IMR-90 (cell line): Measurements from ENCODE around the gene VEPH1. TPM values are rescaled to one million over a fixed set of nuclear protein-coding genes. Genes with fewer than 3 reads are reported as not detected.

Source experiments
- ATAC-seq: fragments of 200-7000 bp; cut with Tn5 transposase; 2 replicates; pipeline ENCODE4 v1.9.1; 2020; ENCODE audit warnings: low read depth, mild to moderate bottlenecking, moderate library complexity
- BruUV-seq: library from RNA; stranded (reverse); fragments of 400-500 nt; replicated peaks from 2 replicates; lab custom pipeline; 2021; lab: Mats Ljungman, UMichigan
- CTCF ChIA-PET: fragments of 300-600 bp; formaldehyde crosslinking; extraction: SDS; loops from one replicate; lab custom pipeline; 2021; ENCODE audit warnings: antibody characterized with exemption; lab: Yijun Ruan, JAX
- POLR2A ChIA-PET: fragments of 300-600 bp; sonication (Branson Sonifier 250); formaldehyde crosslinking; loops from one replicate; lab custom pipeline; 2022; ENCODE audit warnings: antibody characterized with exemption; ENCODE audit not compliant: unreplicated experiment; lab: Charles Lee
- DNase-seq: peaks from one replicate; pipeline ENCODE4 v3.0.0; 2013
- H2AFZ ChIP-seq: replicated peaks from 2 replicates; pipeline ENCODE3; 2013; ENCODE audit warnings: low read length, mild to moderate bottlenecking; ENCODE audit not compliant: poor library complexity
- H2AK5ac ChIP-seq: 2 replicates; pipeline ENCODE4 v1.6.1; 2013; ENCODE audit warnings: low read depth, low read length, inconsistent platforms
- H2AK9ac ChIP-seq: replicated peaks from 2 replicates; pipeline ENCODE3; 2013; ENCODE audit warnings: mild to moderate bottlenecking, low read depth, low read length, moderate library complexity; ENCODE audit not compliant: poor library complexity
- H2BK120ac ChIP-seq: 2 replicates; pipeline ENCODE4 v1.6.1; 2013; ENCODE audit warnings: low read depth, low read length, inconsistent platforms
- H2BK15ac ChIP-seq: 3 replicates; pipeline ENCODE4 v1.6.1; 2013; ENCODE audit warnings: low read depth, low read length, inconsistent platforms
- H2BK20ac ChIP-seq: 2 replicates; pipeline ENCODE4 v1.6.1; 2013; ENCODE audit warnings: low read depth, mild to moderate bottlenecking, inconsistent platforms, low read length, moderate library complexity
- H2BK5ac ChIP-seq: 2 replicates; pipeline ENCODE4 v1.6.1; 2013; ENCODE audit warnings: mild to moderate bottlenecking, low read depth, low read length, inconsistent platforms; ENCODE audit not compliant: poor library complexity, severe bottlenecking
- H3K14ac ChIP-seq: replicated peaks from 2 replicates; pipeline ENCODE4 v1.6.1; 2013; ENCODE audit warnings: low read depth, low read length, inconsistent platforms
- H3K18ac ChIP-seq: 2 replicates; pipeline ENCODE4 v1.6.1; 2013; ENCODE audit warnings: low read depth, low read length, control low read depth
- H3K23ac ChIP-seq: 2 replicates; pipeline ENCODE4 v1.6.1; 2013; ENCODE audit warnings: low read depth, low read length, inconsistent platforms
- H3K27ac ChIP-seq: 2 replicates; pipeline ENCODE4 v1.5.1; 2013; ENCODE audit warnings: mild to moderate bottlenecking, control low read depth, low read length; ENCODE audit not compliant: insufficient read depth
- H3K27me3 ChIP-seq: 2 replicates; pipeline ENCODE4 v1.6.1; 2013; ENCODE audit warnings: low read length; ENCODE audit not compliant: control insufficient read depth, insufficient read depth
- H3K36me3 ChIP-seq: 2 replicates; pipeline ENCODE4 v1.6.1; 2013; ENCODE audit warnings: low read length, mixed read lengths; ENCODE audit not compliant: control insufficient read depth, insufficient read depth
- H3K4ac ChIP-seq: 2 replicates; pipeline ENCODE4 v1.6.1; 2013; ENCODE audit warnings: low read depth, low read length, inconsistent platforms
- H3K4me1 ChIP-seq: 2 replicates; pipeline ENCODE4 v1.6.1; 2013; ENCODE audit warnings: low read length, mixed read lengths; ENCODE audit not compliant: control insufficient read depth, insufficient read depth
- H3K4me2 ChIP-seq: 2 replicates; pipeline ENCODE4 v1.6.1; 2013; ENCODE audit warnings: low read depth, mild to moderate bottlenecking, control low read depth, low read length, moderate library complexity
- H3K4me3 ChIP-seq: 2 replicates; pipeline ENCODE4 v1.5.1; 2013; ENCODE audit warnings: low read depth, mild to moderate bottlenecking, control low read depth, low read length, moderate library complexity; ENCODE audit not compliant: insufficient read depth
- H3K56ac ChIP-seq: 2 replicates; pipeline ENCODE4 v1.6.1; 2013; ENCODE audit warnings: low read length, inconsistent platforms; ENCODE audit not compliant: insufficient read depth; ENCODE audit errors: extremely low read depth
- H3K79me1 ChIP-seq, 2 experiments: 2 replicates each; pipeline ENCODE4 v1.6.1; 2013; ENCODE audit warnings: low read length in 2 of 2, inconsistent platforms in 1 of 2, low read depth in 1 of 2
- H3K9ac ChIP-seq: 2 replicates; pipeline ENCODE4 v1.6.1; 2013; ENCODE audit warnings: low read depth, low read length, control low read depth
- H3K9me1 ChIP-seq: 2 replicates; pipeline ENCODE4 v1.6.1; 2013; ENCODE audit warnings: low read length, inconsistent platforms; ENCODE audit not compliant: insufficient read depth
- H3K9me3 ChIP-seq: 2 replicates; pipeline ENCODE4 v1.6.1; 2013; ENCODE audit warnings: low read length; ENCODE audit not compliant: control insufficient read depth, insufficient read depth
- H4K20me1 ChIP-seq: 2 replicates; pipeline ENCODE4 v1.6.1; 2013; ENCODE audit warnings: low read length, inconsistent platforms; ENCODE audit not compliant: insufficient read depth
- H4K5ac ChIP-seq: 2 replicates; pipeline ENCODE4 v1.6.1; 2013; ENCODE audit warnings: mild to moderate bottlenecking, low read depth, low read length, control low read depth
- H4K8ac ChIP-seq, 2 experiments: 2 replicates each; pipeline ENCODE4 v1.6.1; 2013; ENCODE audit warnings: low read depth in 2 of 2, low read length in 2 of 2, control low read depth in 1 of 2, inconsistent platforms in 1 of 2
- H4K91ac ChIP-seq: 2 replicates; pipeline ENCODE4 v1.6.1; 2013; ENCODE audit warnings: low read depth, low read length, inconsistent platforms; ENCODE audit not compliant: insufficient read depth
- CTCF ChIP-seq: conservative IDR thresholded peaks from 2 replicates; pipeline ENCODE4 v1.5.1; 2012; ENCODE audit warnings: mild to moderate bottlenecking, low read depth, low read length, improper control_type of control experiment
- MAFK ChIP-seq: IDR thresholded peaks from 2 replicates; pipeline ENCODE4 v1.6.1; 2012; ENCODE audit warnings: low read depth, low read length, improper control_type of control experiment
- NFE2L2 ChIP-seq: fragments of 150-350 bp; IDR thresholded peaks from 2 replicates; pipeline ENCODE4 v1.6.1; 2016; ENCODE audit warnings: low read depth, mild to moderate bottlenecking, low read length
- USF2 ChIP-seq: fragments of 150-350 bp; IDR thresholded peaks from 2 replicates; pipeline ENCODE4 v1.6.1; 2017; ENCODE audit warnings: mild to moderate bottlenecking, antibody characterized with exemption, low read length, low read depth
- WGBS, 2 experiments: methylation state at CpG; one replicate each; pipeline versions ENCODE4 v1.1.5 to v1.1.7; 2013; ENCODE audit warnings: missing lambda C conversion rate in 2 of 2; ENCODE audit not compliant: insufficient read length in 1 of 2; ENCODE audit errors: extremely low coverage in 2 of 2; 5-methylcytosine and 5-hydroxymethylcytosine counted together
- dilution Hi-C: fragments of 300-500 bp; cut with HindIII; formaldehyde crosslinking; loops from one replicate; pipeline ENCODE4 v1.14.3; 2018; ENCODE audit warnings: low sequenced_read_pairs; ENCODE audit not compliant: unreplicated experiment
- in situ Hi-C: fragments of 300-500 bp; cut with MboI; formaldehyde crosslinking; loops from 3 replicates; pipeline ENCODE4 v1.14.3; 2019; ENCODE audit warnings: low sequenced_read_pairs, inconsistent platforms, mixed read lengths
- intact Hi-C: fragments of 100-400 bp; cut with micrococcal nuclease; formaldehyde crosslinking; loops from 2 replicates; pipeline ENCODE4 v1.10.0; 2022
- polyA plus RNA-seq, 3 experiments: library from polyadenylated mRNA; depleted of rRNA; stranded (reverse); fragments of >200 nt; gene quantifications; 2 replicates each; pipeline ENCODE4 v1.2.3, GENCODE V29; 2012; ENCODE audit warnings: low replicate concordance in 1 of 3
- total RNA-seq: library from RNA; depleted of rRNA; stranded (reverse); fragments of >200 nt; gene quantifications from 2 replicates; pipeline ENCODE4 v1.2.3, GENCODE V29; 2012

VEPH1 gene
- total and polyA plus RNA-seq, 2 of the 4 experiments (the other 2 are of a cell fraction) = 30.5 to 130 TPM

DNA sequence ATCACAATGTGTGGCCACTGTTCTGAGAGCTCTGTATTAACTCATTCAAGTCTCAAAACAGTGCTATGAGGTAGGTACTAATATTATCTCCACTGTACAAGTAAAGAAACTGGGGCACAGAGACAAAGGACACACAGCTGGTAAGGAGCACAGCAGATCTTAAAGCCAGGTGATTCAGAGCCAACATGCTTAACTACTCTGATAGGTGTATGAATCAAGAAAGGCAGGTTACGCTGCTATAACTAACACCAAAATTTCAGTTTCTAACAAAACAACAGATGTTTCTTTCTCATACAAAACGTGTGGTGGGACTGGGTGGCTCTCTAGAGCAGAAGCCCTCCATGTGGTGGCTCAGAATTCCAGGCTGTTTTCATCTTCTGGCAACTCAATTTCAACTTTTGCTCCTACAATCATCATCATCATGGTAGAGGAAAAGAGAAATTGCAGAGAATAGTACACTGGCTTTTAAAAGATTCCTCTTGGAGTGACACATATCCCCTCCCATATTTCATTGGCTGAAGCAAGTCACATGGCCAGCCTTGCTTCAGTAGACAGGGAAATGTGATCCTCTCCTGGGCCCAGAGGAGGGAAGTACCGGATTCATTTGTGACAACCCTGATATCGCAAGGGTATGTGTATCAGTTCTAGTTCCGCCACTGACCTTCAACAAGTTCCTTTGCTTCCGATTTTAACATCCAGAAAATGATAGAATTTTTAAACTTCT is 192.7 kb downstream of the VEPH1 start:
- H3K4me3 ChIP-seq = no peak overlapping the region
- H2AK5ac ChIP-seq = peak overlapping the region; percentile 82
- DNase-seq (no peak), ATAC-seq (no peak)
- in situ Hi-C loops (no loop called here), intact Hi-C loops (no loop called here), dilution Hi-C loops (no loop called here)
- H3K23ac ChIP-seq = 0 out of 2 replicates have a peak overlapping the region, but pooled peaks have one; percentile 8
- peak overlapping the region; percentile 71 for H4K91ac ChIP-seq
- TF ChIP-seq NFE2L2 (no peak), MAFK (no peak), USF2 (peak; percentile 54), CTCF (no peak)
- H2BK120ac ChIP-seq = peak overlapping the region; percentile 93
- peak overlapping the region; percentile 15; the same call in 1 of the 2 replicates for H3K14ac ChIP-seq
- no TSS peak for BruUV-seq
- no peaks in the 10 kb centered on the region for H3K9me1 ChIP-seq
- H3K4me1 ChIP-seq = peaks cover 5% of the 10 kb centered on the region
- no peaks in the 10 kb centered on the region for H3K27me3 ChIP-seq
- peak overlapping the region; percentile 74 for H3K4ac ChIP-seq
- no peaks in the 10 kb centered on the region for H3K9me3 ChIP-seq
- H4K8ac ChIP-seq = peak overlapping the region; percentile 32 to 84; a peak in 2 of 4 replicates
- H2BK15ac ChIP-seq = peak overlapping the region; percentile 40; the same call in 1 of the 3 replicates
- no peaks in the 10 kb centered on the region for H3K36me3 ChIP-seq
- CTCF ChIA-PET = no interaction called here
- peak overlapping the region; percentile 51 for H4K5ac ChIP-seq
- POLR2A ChIA-PET = no interaction called here
- H2AK9ac ChIP-seq = no peak overlapping the region
- no peak overlapping the region for H2AFZ ChIP-seq
- H3K79me1 ChIP-seq = no peaks in the 10 kb centered on the region
- no CpG with 5 or more reads among the region's 6 CpGs for WGBS, 2 experiments
- peak overlapping the region; percentile 59; the same call in 1 of the 2 replicates for H3K27ac ChIP-seq
- H4K20me1 ChIP-seq = no peaks in the 10 kb centered on the region
- no peak overlapping the region for H3K4me2 ChIP-seq
- H3K56ac ChIP-seq = no peak overlapping the region
- no peak overlapping the region for H3K9ac ChIP-seq
- H3K18ac ChIP-seq = peak overlapping the region; percentile 85
- no peak overlapping the region for H2BK5ac ChIP-seq
- peak overlapping the region; percentile 97 for H2BK20ac ChIP-seq
